ENCODE measurements around the gene MRPS31.

The MRPS31 gene

DNA sequence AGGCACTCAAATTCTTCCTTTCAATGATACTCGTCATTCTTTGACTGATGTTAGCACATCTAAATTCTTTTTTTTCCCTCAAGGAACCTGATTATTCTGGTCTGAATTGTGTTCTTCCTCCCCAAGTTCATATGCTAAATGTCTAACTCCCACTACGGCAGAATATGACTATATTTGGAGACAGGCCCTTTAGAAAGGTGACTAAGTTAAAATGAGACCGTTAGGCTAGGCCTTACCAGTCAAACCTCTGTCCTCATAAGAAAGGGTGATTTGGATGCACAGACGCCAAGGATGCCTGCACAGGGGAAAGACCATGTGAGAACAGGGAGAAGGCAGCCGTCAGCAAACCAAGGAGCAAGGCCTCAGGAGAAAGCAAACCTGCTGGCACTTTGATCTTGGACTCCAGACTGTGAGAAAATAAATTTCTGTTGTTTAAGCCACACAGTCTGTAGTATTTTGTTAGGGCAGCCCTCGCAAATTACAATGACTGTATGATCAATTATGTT is 91.5 kb downstream of the MRPS31 start:
- TF ChIP-seq CTCF (IDR thresholded peaks at IDR 0.05; ENCODE audit: low read depth, low read length): no peak

More for the DNA sequence above, 91.5 kb downstream of the MRPS31 start:
- no peak overlapping the region for H3K4me3 ChIP-seq (ENCODE audit: low read depth, low read length)
- DNase-seq (ENCODE audit: low read depth, low spot score): no peak
- in situ Hi-C loops (cut with HindIII; ENCODE audit: low sequenced_read_pairs): no loop called here

Data from astrocyte of the spinal cord (primary cell).